AG10803 (cell line): Measurements from ENCODE around the gene PARL.

Experiments used
- DNase-seq: peaks from one replicate; pipeline ENCODE4 v3.0.0; 2010; ENCODE audit warnings: low read depth
- H3K4me3 ChIP-seq: 2 replicates; pipeline ENCODE4 v1.5.1; 2011; ENCODE audit warnings: mild to moderate bottlenecking, low read length, control low read depth
- TF ChIP-seq, protein P1 (sequence below): conservative IDR thresholded peaks from 2 replicates; pipeline ENCODE4 v1.5.1; 2011; ENCODE audit warnings: mild to moderate bottlenecking, low read length, control low read depth, inconsistent platforms

PARL gene

DNA sequence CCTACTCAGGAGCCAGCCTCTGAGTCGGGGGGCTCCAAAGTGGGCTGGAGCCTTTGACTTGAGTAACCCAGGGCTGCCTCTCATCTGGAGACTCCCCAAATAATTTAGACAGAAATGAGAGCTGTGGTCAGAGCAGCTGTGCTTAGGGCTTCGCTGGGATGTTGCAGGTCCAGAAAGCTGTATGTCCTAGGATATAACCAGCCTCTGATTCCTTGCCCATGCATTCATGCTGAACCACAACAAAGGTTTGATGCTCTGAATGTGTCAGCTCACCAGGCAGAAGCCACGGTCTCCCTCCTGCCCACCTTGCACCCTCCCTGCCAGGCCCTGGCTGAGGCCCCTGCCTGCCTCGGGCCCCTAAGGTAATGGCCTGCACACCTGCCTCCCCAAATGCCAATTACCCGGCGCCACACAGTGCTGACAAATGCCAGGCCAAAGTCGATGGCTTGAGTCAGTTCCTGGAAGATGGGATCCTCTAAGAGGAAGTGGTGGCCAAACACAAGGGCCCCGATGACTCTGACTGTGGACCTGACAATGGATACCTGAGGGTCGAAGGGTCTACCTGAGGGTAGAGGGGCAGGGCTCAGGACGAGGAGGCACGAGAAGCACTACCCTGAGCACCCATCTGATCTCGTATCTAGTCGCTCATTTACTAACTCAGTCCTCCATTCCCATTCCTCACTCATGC lies 21.7 kb upstream of the PARL start:
- TF ChIP-seq, protein P1, sequence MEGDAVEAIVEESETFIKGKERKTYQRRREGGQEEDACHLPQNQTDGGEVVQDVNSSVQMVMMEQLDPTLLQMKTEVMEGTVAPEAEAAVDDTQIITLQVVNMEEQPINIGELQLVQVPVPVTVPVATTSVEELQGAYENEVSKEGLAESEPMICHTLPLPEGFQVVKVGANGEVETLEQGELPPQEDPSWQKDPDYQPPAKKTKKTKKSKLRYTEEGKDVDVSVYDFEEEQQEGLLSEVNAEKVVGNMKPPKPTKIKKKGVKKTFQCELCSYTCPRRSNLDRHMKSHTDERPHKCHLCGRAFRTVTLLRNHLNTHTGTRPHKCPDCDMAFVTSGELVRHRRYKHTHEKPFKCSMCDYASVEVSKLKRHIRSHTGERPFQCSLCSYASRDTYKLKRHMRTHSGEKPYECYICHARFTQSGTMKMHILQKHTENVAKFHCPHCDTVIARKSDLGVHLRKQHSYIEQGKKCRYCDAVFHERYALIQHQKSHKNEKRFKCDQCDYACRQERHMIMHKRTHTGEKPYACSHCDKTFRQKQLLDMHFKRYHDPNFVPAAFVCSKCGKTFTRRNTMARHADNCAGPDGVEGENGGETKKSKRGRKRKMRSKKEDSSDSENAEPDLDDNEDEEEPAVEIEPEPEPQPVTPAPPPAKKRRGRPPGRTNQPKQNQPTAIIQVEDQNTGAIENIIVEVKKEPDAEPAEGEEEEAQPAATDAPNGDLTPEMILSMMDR: no peak
- DNase-seq: no peak
- H3K4me3 ChIP-seq: no peak overlapping the region

DNA sequence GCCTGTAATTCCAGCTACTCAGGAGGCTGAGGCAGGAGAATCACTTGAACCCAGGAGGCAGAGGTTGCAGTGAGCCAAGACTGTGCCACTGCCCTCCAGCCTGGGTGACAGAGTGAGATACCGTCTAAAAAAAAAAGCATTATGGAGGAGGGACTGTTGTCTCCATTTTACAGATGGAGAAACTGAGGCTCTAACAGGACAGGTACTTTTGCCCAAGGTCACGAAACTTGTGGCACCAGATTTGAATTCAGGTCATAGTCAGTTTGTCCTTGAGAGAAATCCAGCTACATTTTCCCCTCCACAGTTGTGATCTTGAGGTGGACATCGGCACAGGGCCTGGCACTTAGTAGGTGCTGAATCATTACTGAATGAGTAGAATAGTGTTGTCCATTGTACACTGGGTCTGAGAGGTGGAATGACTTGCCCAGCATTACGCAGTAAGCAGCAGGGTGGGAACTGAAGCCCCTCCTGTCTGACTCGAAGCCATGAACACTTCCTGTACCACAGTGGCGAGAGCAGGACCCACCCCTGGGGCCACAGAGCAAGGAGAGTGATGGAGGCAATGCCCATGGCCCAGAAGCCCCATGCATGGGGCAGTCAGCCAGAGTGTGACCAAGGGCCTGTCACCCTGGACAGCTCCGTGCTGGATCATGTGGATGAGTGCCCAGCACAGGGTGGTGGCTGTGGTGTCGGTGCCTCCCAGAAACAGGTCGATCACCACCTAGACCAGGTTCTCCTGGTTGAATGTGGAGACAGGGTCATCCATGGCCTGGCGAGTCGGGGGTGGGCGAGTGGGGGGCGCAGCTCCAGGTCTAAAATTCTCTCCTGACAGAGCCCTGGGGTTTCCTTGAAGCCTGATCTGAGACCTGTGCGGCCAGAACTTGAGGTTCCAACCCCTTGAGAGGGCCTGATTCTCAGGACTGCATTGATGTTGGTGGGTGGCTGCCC lies 20.4 kb upstream of the PARL start:
- DNase-seq: no peak
- TF ChIP-seq, protein P1: no peak
- no peak overlapping the region for H3K4me3 ChIP-seq

DNA sequence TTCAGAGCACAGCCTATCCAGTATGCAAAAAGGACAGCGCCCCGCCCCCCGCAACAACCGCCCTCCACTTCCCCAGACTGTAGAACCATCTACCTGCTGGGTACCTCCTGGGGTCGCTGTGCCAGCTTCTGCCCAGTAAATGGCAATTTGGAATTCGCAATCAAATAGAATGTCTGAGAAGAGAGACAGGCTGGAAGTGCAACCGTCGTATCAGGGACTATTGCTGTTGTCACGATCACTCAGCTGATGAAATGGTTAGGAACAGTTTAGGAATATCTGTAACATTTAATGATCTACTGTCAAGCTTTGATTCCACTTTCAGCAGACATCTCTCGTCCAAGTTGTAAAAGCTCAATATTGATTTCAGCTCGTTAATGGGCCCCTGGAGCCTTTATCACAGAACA lies 13.3 kb upstream of the PARL start:
- TF ChIP-seq, protein P1: no peak
- DNase-seq: no peak
- H3K4me3 ChIP-seq: no peak overlapping the region

DNA sequence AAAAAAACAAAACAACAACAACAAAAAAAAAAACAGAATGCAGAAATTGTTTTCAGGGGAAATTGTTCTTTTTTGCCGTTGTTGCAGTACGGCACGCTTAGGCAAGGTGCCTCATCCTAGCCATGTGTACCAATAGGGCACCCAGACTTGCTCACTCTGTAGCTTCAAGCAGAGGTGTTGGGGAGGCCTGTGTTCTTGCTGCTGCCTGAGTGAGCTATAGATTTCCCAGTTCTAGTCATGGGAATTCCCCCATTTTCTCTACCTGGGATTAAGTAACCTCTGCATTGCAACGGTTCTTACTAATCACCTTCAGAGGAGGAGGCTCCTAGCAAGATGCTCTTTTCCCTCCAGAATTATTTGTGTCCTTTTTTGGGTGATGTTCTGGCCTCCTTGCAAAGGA lies 12.9 kb upstream of the PARL start:
- no peak overlapping the region for H3K4me3 ChIP-seq
- no peak for DNase-seq
- TF ChIP-seq, protein P1: no peak

DNA sequence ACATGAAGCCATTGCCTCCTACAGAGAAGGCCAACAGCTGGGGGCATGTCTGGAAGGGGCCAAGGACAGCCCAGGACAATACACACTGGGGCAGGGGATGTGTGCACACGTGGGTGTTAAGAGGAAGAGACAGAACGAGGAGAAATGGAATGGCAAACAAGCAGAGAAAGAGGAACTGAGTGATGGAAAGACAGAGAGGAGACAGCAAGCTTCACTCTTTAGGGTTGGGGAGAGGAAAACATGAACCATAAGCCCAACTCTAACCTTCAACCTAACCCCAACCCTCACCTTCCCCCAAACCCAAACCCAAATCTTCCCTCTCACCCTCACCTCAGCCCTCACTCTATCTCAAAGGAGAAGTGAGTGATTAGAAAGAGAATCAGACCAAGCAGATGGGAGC lies 11.9 kb upstream of the PARL start:
- TF ChIP-seq, protein P1: no peak
- H3K4me3 ChIP-seq: no peak overlapping the region
- DNase-seq: no peak

DNA sequence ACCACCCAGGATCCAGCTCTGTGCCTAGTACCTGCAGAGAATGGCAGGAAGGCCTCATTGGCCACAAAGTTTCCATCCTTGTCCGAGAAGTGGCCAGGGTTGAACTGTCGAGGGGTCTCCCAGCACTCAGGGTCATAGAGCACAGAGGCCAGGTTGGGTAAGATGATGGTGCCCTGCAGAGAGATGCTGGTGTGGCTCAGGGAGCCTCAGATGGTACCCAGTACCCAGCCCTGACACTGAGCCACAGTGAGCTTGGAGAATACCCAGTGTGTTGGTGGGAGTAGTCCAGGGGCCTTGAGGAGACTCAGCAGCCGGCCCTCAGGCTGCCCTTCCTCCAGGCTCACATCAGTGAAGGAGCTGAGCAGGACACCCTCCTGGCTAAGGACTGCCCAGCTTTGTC lies 11.5 kb upstream of the PARL start:
- TF ChIP-seq, protein P1: no peak
- no peak for DNase-seq
- no peak overlapping the region for H3K4me3 ChIP-seq
